ENCODE results near the gene ACOXL.
A peak's percentile ranks its signal among the peaks of the same experiment; 100 is the strongest.

GRCh38 chr2:110747522-110748488 is 15.4 kb downstream of the ACOXL start:
- TF ChIP-seq CTCF (IDR thresholded peaks at IDR 0.05; ENCODE audit: extremely low read depth in 1 of 2, insufficient read depth in 1 of 2, low read depth in 1 of 2, low read length in 2 of 2): no peak
- no peak for TF ChIP-seq MAX (IDR thresholded peaks at IDR 0.05; ENCODE audit: insufficient read depth, insufficient read length)
- TF ChIP-seq GATA2 (IDR thresholded peaks at IDR 0.05; ENCODE audit: insufficient read depth, insufficient read length, low read depth, low read length): no peak
- no peak for TF ChIP-seq POLR2A (IDR thresholded peaks at IDR 0.05; ENCODE audit: low read depth, low read length)
- TF ChIP-seq MYC (IDR thresholded peaks at IDR 0.05; ENCODE audit: low read depth, low read length): no peak
- no peak for TF ChIP-seq POLR2AphosphoS5 (IDR thresholded peaks at IDR 0.05; ENCODE audit: insufficient read depth, low read depth, low read length)
- TF ChIP-seq EZH2 (IDR thresholded peaks at IDR 0.05; ENCODE audit: borderline replicate concordance, low read depth, low read length, severe bottlenecking): peak; percentile 50
- no peak for TF ChIP-seq JUN (IDR thresholded peaks at IDR 0.05; ENCODE audit: borderline replicate concordance, insufficient read depth, insufficient read length, low read depth)
- TF ChIP-seq FOS (IDR thresholded peaks at IDR 0.05; ENCODE audit: borderline replicate concordance, insufficient read depth, low read length): no peak
